NCI-H1694 treated with DMSO at 0.1 percent for 48 hours (cell line): ENCODE data around the gene FRAS1.

Experiments
- DNase-seq: peaks from one replicate; lab custom pipeline; 2025; lab: John Stamatoyannopoulos, UW

FRAS1 gene

GRCh38 chr4:78369679-78370078 is 312.6 kb downstream of the FRAS1 start:
- no peak for DNase-seq

- DNase-seq = no peak
These were observed 313.7 kb downstream of the FRAS1 start for GRCh38 chr4:78370631-78371372.

GRCh38 chr4:78372355-78372988 is 315.3 kb downstream of the FRAS1 start:
- DNase-seq = no peak

- no peak for DNase-seq
These were observed 320.4 kb downstream of the FRAS1 start for GRCh38 chr4:78377555-78377954.

GRCh38 chr4:78379040-78379439 is 321.9 kb downstream of the FRAS1 start:
- DNase-seq = no peak

GRCh38 chr4:78379991-78380729 is 323.0 kb downstream of the FRAS1 start:
- DNase-seq = no peak

- DNase-seq = no peak
These were observed 329.6 kb downstream of the FRAS1 start for GRCh38 chr4:78386679-78387078.

- no peak for DNase-seq
These were observed 338.5 kb downstream of the FRAS1 start for GRCh38 chr4:78395642-78396041.

- no peak for DNase-seq
These were observed 339.6 kb downstream of the FRAS1 start for GRCh38 chr4:78396613-78397291.

GRCh38 chr4:78397292-78397630 is 340.1 kb downstream of the FRAS1 start:
- no peak for DNase-seq

GRCh38 chr4:78409612-78410202 is 352.6 kb downstream of the FRAS1 start:
- DNase-seq = no peak

- no peak for DNase-seq
These were observed 353.1 kb downstream of the FRAS1 start for GRCh38 chr4:78410225-78410624.

- DNase-seq = no peak
These were observed 353.6 kb downstream of the FRAS1 start for GRCh38 chr4:78410676-78411075.

GRCh38 chr4:78414116-78414515 is 357.0 kb downstream of the FRAS1 start:
- no peak for DNase-seq

GRCh38 chr4:78417603-78418002 is 360.5 kb downstream of the FRAS1 start:
- no peak for DNase-seq

GRCh38 chr4:78418406-78418805 is 361.3 kb downstream of the FRAS1 start:
- no peak for DNase-seq

- DNase-seq = no peak
These were observed 366.7 kb downstream of the FRAS1 start for GRCh38 chr4:78423790-78424189.

GRCh38 chr4:78424461-78424860 is 367.3 kb downstream of the FRAS1 start:
- no peak for DNase-seq

GRCh38 chr4:78426972-78427371 is 369.8 kb downstream of the FRAS1 start:
- DNase-seq = no peak

GRCh38 chr4:78428996-78429395 is 371.9 kb downstream of the FRAS1 start:
- DNase-seq = no peak

- no peak for DNase-seq
These were observed 375.8 kb downstream of the FRAS1 start for GRCh38 chr4:78432896-78433295.

- DNase-seq = no peak
These were observed 380.5 kb downstream of the FRAS1 start for GRCh38 chr4:78437608-78438088.
